Upper lobe of right lung (tissue), 1 donor: ENCODE data around the gene MARK2. TPM values are rescaled to one million over a fixed set of nuclear protein-coding genes. Genes with fewer than 3 reads are reported as not detected.

Experiments
- ATAC-seq: fragments of 200-7000 bp; cut with Tn5 transposase; one replicate; pipeline ENCODE4 v1.9.1; 2020; ENCODE audit warnings: mild to moderate bottlenecking, moderate library complexity
- DNase-seq: peaks from one replicate; pipeline ENCODE4 v3.0.0-alpha.2; 2020
- H3K27ac ChIP-seq: fragments of 200-600 bp; one replicate; pipeline ENCODE4 v1.8.0; 2022
- H3K27me3 ChIP-seq: fragments of 200-600 bp; one replicate; pipeline ENCODE4 v1.8.0; 2022; ENCODE audit warnings: mild to moderate bottlenecking
- H3K36me3 ChIP-seq: fragments of 200-600 bp; one replicate; pipeline ENCODE4 v1.8.0; 2022
- H3K4me1 ChIP-seq: fragments of 200-600 bp; one replicate; pipeline ENCODE4 v1.8.0; 2022
- H3K4me3 ChIP-seq: fragments of 200-600 bp; one replicate; pipeline ENCODE4 v1.8.0; 2022; ENCODE audit warnings: mild to moderate bottlenecking
- H3K9me3 ChIP-seq: fragments of 200-600 bp; one replicate; pipeline ENCODE4 v1.8.0; 2022
- intact Hi-C: fragments of 100-400 bp; cut with DNase I; formaldehyde crosslinking; loops from one replicate; pipeline ENCODE4 v1.11.0; 2022
- total RNA-seq: library from RNA; stranded (reverse); fragmentation: NEBNext Ultra II Directional; extraction: Animal tissue kit (Norgen Biotek cat#: 25700); gene quantifications from one replicate; pipeline ENCODE4 v1.2.1, GENCODE V29; 2021
- TF ChIP-seq, protein P1 (sequence below): fragments of 200-600 bp; IDR thresholded peaks from one replicate; pipeline ENCODE4 v1.8.0; 2022; ENCODE audit warnings: antibody characterized with exemption
- donor health status: DM: no; HTN: yes; CAD: no; lungs with severe emphysema.

Gene MARK2
- total RNA-seq, 1 donor from 2014 or later, result 40.7 TPM

- peaks cover 3% of the 10 kb centered on the region for H3K36me3 ChIP-seq
- peaks cover 35% of the 10 kb centered on the region for H3K4me1 ChIP-seq
- ATAC-seq, result no peak
- H3K4me3 ChIP-seq, result no peak overlapping the region
- TF ChIP-seq, protein P1, sequence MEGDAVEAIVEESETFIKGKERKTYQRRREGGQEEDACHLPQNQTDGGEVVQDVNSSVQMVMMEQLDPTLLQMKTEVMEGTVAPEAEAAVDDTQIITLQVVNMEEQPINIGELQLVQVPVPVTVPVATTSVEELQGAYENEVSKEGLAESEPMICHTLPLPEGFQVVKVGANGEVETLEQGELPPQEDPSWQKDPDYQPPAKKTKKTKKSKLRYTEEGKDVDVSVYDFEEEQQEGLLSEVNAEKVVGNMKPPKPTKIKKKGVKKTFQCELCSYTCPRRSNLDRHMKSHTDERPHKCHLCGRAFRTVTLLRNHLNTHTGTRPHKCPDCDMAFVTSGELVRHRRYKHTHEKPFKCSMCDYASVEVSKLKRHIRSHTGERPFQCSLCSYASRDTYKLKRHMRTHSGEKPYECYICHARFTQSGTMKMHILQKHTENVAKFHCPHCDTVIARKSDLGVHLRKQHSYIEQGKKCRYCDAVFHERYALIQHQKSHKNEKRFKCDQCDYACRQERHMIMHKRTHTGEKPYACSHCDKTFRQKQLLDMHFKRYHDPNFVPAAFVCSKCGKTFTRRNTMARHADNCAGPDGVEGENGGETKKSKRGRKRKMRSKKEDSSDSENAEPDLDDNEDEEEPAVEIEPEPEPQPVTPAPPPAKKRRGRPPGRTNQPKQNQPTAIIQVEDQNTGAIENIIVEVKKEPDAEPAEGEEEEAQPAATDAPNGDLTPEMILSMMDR, result no peak
- no peak for DNase-seq
- H3K9me3 ChIP-seq, result no peaks in the 10 kb centered on the region
- H3K27me3 ChIP-seq, result no peaks in the 10 kb centered on the region
- intact Hi-C loops, result no loop called here
- no peak overlapping the region for H3K27ac ChIP-seq
Observed at GRCh38 chr11:63849691-63850090, 10.8 kb downstream of the MARK2 start.

DNA sequence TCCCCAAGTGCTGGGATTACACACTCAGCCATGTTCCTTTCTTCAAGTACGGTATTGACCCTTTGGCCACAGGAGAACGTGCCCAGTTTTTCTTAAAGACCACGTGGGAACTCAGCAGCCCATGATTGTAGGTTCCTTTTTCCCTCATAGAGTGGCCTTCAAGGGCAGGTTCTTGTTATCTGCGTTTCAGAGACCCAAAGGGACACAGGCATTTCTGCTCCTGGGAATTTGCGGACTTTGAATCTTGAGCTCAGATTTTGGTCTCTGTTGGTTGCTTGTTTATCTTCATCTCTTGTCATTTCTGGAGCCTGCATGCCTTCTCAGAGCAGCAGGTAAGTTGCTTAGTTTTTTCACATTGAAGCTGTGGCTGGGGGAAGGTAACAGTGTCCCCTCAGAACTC lies 12.0 kb downstream of the MARK2 start:
- Histone ChIP-seq H3K4me1 (peaks cover 24% of the 10 kb centered on the region), H3K27ac (no peak overlapping the region), H3K36me3 (peaks cover 8% of the 10 kb centered on the region), H3K27me3 (no peaks in the 10 kb centered on the region), H3K9me3 (no peaks in the 10 kb centered on the region), H3K4me3 (no peak overlapping the region)
- ATAC-seq, result no peak
- intact Hi-C loops, result no loop called here
- no peak for DNase-seq
- TF ChIP-seq, protein P1, result no peak

DNA sequence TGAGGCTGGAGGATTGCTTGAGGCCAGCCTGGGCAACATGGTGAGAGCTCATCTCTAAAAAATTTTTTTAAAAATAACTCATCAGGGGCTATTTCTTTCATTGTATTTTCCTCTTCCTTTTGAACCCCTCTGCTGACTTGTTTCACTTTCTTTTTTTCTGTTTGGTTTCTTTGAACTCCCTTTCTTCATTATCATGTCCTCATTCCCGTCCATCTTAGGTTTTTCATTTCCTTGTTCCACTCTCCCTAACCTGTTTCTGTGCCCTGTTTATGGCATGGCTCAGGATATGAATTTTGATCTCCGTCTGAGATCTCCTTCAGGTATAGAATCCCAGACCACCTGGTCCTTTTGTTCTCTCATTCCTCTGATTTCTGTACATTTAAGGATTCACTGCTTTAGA lies 12.5 kb downstream of the MARK2 start:
- ATAC-seq, result no peak
- Histone ChIP-seq H3K36me3 (peaks cover 8% of the 10 kb centered on the region), H3K4me1 (peaks cover 24% of the 10 kb centered on the region), H3K27me3 (no peaks in the 10 kb centered on the region), H3K4me3 (no peak overlapping the region), H3K9me3 (no peaks in the 10 kb centered on the region), H3K27ac (no peak overlapping the region)
- DNase-seq, result no peak
- TF ChIP-seq, protein P1, result no peak
- intact Hi-C loops, result no loop called here

DNA sequence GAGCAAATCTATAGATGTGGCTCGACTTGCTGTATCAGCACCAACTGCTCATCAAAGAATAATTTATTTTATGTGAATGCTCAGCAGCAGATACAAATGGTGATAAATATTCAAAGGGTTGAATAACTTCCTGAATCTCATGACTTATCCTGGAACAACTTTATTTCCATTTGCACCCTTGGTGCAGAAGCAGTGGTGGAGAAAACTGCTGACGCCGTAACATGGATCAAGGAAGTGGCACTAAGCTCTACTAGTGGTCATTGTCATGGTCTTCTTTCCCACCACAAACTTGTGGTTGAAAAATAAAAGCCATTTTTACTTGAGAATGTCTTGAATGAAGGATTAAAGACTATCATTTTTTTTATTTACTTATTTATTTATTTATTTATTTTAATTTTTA lies 14.6 kb downstream of the MARK2 start:
- TF ChIP-seq, protein P1, result no peak
- Histone ChIP-seq H3K9me3 (no peaks in the 10 kb centered on the region), H3K4me3 (no peak overlapping the region), H3K27ac (no peak overlapping the region), H3K4me1 (peaks cover 27% of the 10 kb centered on the region), H3K27me3 (no peaks in the 10 kb centered on the region), H3K36me3 (peaks cover 8% of the 10 kb centered on the region)
- intact Hi-C loops, result no loop called here
- no peak for ATAC-seq
- DNase-seq, result no peak

GRCh38 chr11:63854696-63855095 lies 15.8 kb downstream of the MARK2 start:
- ATAC-seq (no peak), DNase-seq (no peak)
- TF ChIP-seq, protein P1, result no peak
- Histone ChIP-seq H3K36me3 (peaks cover 8% of the 10 kb centered on the region), H3K27me3 (no peaks in the 10 kb centered on the region), H3K27ac (no peak overlapping the region), H3K4me1 (peaks cover 36% of the 10 kb centered on the region), H3K9me3 (no peaks in the 10 kb centered on the region), H3K4me3 (no peak overlapping the region)
- intact Hi-C loops, result no loop called here

DNA sequence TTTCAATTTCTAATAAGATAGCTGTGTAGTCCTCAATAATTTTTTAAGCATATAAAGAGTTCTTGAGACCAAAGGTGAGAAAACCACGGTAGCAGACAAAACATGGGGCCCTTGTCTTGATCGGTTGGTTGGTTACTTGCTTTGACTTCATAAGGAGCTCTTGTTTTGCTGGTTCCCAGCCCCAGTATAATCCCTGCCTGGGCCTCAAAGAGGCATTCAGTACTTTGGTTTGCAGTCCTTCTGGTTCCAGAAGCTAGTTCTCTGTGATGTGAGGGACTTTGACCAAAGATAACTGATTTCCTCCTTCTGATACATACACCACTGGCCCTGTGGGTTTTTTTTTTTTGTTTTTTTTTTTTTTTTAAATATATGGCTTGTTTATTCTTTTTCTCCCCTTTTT lies 17.1 kb downstream of the MARK2 start:
- TF ChIP-seq, protein P1, result no peak
- no peak for DNase-seq
- no peaks in the 10 kb centered on the region for H3K9me3 ChIP-seq
- intact Hi-C loops, result no loop called here
- no peak for ATAC-seq
- no peak overlapping the region for H3K27ac ChIP-seq
- H3K4me1 ChIP-seq, result peaks cover 32% of the 10 kb centered on the region
- H3K36me3 ChIP-seq, result peaks cover 8% of the 10 kb centered on the region
- no peak overlapping the region for H3K4me3 ChIP-seq
- H3K27me3 ChIP-seq, result no peaks in the 10 kb centered on the region
